ENCODE data around the gene ZDHHC11.

The ZDHHC11 gene

DNA sequence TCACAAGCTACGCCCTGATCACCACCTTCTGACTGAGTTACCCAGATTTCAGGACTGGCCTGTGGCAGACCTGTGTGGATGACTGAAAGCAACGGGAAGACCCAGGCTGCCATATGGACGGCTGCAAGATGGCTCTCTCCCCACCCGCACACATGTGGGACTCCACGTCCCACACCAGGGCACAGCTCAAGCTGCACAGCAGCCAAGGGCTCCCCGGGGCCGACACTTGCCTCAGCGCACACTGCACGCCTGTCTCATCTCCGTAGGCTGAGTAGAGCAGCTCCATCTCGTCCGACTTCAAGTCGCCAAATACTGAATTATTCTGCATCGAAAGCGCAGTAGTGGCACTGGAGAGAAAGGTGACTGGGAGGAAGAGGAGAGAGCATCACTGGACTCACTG lies 27.3 kb upstream of the ZDHHC11 start:
- no peak for DNase-seq

DNA sequence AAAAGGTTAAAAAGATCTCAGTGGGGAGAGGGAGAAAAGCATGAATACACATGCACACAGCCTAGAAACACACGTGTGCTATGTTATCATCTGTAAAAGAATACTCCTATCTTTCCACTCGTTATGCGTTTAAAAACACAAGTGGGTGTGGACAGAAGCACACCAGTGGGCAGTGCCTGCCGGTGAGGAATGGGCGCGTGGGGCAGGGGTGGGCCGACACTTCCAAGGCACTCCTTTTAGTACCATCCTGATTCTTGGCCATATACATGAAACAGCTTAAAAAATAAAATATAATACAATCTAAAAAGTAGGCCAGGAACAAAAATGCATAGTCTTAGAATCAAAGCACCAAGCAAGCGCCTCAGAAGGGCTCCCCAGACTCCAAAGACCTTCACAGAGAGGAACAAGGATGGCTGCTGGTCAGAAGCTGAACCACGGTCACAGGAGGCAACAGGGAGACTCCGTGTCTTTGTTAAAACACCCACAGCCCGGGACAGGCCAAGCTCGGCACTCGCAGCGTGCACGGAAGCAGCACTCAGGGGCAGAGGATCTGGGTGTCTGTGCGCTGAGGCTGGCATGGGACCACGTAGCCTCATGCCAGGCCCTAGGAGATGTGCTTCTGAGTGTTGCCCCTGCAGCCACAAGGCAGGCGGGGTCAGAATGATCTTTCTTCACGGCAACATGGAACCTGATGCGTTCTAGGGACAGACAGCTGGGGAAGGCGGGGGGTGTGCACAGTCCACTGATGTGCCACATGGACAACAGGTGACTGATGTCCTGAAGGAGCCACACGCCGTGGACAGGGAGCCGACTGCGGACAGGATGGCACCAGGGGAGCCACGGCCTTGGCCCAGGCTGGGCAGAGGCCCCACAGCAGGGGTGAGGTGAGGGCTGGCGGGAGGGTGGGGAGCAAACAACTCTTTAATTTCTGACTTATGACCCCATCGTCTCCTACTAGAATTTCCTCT lies 25.9 kb upstream of the ZDHHC11 start:
- no peak for DNase-seq

DNA sequence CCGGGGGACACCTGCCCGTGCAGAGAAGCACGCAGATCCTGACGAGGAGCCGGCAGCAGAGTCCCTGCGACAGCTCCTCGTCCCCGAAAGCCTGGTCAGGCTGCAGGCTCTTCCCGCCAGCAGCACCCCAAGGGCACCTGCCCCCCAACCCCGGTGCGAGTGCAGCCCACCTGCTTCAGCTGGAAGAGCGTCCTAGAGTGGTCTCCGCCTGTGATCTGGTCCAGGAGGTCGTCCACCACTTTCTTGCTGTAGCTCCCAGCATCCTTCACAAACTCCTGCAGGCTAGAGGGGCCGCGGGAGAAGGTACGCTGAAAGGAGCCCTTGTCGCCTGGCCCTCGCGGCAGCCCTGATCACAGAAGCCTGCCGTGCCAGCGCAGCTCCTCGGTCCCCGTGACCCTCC lies 25.1 kb upstream of the ZDHHC11 start:
- no peak for DNase-seq

DNA sequence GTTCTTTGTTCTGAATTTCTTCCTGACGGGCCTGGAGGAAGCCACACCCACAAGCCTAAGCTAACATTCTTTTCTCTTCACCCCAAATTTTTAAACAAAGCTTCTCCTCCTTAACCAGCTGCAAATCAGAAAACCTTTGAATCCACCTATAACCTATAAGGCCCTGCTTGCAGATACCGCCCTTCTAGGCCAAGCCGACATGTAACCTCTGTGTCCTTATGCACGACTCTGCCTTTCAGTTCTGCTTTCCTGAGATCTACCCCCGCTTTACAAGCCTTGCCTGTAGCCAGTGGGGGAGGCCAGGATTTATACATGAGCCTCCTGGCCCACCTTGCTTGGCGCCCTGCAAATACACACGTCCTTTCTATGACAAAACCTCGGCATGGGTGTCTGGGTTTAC lies 22.5 kb upstream of the ZDHHC11 start:
- no peak for DNase-seq

DNA sequence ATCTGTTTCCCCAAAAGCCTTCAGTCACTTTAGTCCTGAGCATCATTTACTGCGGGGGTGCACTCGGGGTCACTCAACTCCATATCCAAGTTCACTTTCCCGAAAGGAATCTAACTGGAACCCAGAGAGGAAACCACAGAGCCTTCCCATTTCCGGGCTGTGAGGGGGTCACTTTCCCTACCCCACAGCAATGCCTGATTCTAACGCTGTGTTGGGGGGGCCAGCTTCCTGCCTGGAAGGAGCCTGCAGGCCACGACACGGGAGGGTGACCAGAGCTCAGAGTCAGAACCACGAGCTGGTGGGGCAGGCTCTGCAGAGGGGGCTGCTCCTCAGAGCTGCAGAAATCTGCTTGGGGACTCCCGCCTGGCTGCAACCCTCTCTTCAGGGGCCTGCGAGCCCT lies 21.5 kb upstream of the ZDHHC11 start:
- no peak for DNase-seq

DNA sequence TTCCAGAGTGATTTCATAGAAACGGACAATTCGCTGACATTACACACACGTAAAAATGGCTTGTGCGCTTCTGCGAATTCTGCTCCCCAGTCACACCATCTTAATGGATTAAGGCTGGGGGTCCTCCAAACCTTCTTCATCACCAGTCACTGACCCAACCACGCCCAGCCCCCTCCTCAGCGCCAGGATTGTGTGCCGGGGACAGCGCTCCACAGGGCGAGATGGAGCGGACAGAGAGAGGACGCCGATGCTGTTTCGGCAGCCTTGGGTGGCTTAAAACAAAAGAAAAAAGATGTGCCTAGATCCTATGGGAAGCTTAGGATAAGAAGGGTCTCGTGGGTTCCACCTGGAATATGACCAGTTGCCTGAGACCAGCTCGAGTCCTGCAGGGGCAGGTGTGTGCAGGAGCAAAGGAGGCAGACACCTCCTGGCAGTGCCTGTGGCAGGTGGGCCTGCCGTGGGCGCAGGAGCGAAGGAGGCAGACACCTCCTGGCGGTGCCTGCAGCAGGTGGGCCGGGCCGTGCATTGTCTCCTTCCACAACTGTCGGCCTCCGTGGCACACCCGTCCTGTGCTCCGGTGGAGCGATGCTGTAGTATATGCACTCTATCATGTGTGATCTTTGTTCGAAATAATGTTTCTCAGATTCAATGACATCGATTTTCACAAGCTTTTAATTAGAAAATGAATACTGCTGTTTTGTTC lies 21.0 kb upstream of the ZDHHC11 start:
- DNase-seq, result no peak

DNA sequence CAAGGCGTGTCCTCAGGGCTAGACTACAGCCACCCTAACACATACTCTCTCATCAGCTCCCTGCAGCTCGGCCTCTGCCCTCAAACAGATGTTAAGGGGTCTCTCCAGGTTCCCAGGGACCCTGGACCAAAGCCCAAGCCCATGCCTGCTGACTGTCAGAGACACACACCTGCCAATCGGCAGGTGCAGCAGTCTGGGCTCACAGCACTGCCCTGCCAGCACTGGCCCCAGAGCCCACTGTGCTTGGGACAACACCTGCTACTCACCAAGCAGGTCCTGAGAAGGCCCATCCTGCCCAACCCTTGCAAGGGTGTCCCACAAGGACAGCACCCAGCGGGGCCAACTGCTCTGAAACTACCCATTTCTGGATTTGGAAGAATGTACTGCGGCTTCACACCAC lies 20.2 kb upstream of the ZDHHC11 start:
- DNase-seq, result no peak

DNA sequence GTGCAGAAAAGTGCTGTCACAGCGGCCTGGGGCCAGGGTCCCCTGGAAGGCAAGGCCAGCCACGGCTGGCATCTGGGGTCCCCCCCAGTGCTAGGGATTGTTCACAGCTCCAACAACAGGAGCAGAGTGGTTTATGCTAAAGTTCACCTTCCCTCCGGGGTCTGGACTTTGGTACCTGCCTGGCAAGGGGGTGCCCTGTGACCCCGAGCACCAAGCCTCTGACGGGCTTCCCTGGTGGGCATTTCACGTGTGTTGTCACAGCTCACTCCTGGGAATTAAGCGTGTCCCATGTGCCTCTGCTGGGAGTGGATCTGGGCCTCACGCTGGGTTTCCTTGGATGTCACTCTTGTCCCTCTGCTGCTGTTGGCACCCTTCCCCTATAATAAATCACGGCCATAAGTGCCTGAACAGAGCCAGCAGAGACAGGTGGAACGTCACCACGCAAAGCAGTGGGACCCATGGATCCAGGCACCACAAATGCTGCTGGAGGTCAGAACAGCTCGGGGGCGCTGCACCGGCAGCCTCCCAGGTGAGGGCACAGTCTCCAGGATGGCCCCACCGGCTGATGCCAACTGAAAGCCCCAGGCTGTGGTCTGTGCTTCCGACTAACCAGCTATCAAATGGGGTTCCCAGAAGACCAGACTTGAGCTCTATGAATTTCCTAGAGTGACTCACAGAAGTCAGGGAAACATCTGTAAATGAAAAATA lies 17.8 kb upstream of the ZDHHC11 start:
- no peak for DNase-seq

DNA sequence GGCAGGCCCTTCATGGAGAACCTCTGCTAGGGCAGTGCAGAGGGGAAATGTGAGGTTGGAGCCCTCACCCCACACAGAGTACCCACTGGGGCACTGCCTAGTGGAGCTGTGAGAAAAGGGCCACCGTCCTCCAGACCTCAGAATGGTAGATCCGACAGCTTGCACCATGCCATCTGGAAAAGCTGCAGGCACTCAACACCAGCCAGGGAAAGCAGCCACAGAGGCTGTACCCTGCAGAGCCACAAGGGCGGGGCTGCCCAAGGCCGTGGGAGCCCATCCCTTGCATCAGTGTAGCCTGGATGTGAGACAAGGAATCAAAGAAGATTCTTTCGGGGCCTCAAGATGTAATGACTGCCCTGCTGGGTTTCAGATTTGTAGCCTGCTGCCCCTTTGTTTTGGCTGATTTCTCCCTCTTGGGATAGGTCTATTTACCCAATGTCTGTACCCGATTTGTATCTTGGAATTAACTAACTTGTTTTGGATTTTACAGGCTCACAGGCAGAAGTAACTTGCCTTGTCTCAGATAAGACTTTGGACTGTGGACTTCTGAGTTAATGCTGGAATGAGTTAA lies 16.6 kb upstream of the ZDHHC11 start:
- no peak for DNase-seq

DNA sequence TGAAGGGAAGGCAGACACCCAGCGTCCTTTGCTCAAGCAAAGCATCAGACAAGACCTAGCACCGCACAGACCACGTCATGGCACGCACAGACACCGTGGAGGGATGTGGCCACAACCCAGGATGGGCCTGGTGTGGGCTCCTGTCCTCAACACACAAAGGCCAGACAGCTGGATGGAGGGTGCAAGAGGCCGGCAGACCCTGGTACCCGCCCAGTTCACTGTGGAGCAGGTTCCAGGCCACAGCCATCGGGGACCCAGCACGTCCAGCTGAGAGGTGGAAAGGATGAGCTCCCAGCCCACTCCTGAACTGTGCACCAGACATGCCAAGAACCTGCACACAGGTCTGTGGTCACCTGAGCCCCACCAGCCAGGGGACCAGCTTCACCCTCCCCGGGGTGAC lies 15.0 kb upstream of the ZDHHC11 start:
- no peak for DNase-seq

DNA sequence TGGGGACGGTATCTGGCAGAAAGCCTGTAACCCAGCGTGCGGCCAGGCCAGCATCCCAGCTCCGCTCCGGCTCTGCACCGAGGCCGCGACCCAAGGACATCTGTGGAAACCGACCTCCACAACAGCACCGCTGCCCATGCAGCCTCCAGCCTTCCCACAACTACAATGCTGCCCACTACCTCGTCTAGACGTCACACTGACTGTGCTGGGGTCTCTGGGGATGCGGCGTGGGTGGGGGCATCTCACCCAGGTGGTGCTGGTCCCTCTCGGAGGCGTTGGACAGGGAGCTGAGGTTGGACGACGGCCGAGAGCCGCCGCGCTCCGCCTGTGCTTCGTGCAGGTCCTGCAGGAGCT lies 14.4 kb upstream of the ZDHHC11 start:
- no peak for DNase-seq

DNA sequence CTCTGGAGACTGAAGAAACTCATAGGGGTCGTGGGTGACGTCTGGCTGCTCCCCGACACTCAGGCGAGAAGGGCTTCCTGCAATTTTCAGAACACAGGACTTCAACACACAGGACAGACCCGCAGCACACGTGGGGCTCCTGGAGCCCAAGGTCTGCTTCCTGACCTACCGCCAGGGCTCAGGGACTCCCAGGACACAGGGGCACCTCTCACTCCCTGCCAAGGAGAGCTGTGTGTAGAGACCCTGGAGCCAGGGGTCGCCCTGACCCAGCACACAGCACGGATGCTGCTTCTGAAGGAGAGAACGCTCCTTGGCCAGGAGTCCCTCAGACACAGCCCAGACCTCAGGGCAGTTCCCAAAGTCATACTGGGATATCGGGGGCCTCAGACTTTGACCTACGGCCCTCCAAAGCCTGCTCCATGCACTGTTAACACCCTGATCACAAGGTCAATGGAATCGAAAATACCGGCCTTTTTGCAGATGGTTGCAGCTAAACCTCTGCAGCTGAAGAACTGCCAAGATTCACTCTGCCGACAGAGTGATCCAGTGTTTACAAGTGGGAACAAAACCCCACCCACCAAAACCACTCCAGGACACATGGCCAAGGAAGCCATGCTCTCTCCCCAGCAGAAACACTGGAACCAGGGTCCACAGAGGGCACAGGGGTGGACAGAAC lies 13.8 kb upstream of the ZDHHC11 start:
- no peak for DNase-seq

DNA sequence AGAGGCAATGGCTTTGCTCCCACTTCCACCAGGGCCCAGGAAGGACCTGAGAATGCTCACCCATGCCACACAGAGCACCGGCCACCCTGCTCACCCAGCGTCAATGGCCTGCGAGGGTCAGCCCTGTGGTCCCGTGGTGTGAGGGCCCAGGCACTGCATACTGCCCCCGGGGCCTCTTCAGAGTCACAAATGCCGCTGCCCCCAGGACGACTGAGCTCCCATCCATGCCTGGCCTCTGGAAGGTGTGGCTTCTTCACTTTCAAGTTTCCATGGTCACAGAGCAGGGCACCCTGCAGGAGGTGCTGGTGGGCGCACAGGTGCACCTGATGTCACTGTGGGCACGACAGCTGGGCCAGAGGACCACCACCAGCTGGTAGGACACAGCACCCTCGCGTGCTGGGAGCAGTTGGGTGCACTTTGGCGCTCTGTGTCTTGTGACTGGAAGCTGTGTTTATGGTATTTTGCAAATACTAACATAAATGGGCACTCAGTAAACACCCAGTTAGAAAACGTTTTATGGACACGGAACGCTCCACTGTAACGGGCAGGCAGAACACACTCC lies 12.5 kb upstream of the ZDHHC11 start:
- DNase-seq, result no peak

DNA sequence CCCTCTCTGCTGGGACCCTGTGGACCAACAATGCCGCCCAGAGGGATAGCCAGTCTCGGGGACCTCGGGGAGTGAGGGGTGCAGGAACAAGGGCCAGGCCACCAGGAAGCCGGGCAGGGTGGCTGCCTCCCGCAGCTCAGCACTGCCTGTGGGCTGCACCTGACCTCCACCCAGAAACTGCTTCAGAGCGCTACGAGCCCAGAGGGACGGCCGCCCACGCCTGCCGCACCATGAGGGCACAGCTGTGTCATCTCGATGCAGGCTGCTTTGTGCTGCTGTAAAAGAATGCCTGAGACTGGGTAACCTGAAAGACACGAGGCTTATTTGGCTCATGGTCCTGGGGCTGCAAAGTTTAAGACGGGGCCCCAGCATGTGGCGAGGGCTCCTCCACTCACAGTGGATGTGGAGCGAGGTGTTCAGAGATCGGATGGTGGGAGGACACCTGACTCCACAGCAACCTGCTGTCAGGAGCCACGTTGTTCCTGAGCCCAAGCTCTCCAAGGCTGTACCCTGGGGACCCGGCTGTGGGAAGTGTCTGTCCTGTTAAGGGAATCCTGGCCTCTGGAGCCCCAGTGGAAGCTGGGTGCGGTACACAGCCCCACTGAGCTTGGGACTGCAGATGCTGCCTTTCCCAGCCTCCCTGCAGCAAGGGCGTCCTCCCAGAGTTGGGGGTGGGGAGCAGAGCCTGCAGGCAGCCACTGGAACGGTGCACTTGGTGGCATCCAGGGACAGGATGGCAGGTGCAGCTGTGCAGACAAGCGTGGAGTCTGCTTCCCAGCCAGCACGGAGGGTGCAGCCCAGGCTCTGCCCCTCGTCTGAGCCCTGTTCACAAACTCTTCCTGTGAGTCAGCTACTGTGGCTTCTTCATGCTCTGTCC lies 11.8 kb upstream of the ZDHHC11 start:
- DNase-seq, result no peak

DNA sequence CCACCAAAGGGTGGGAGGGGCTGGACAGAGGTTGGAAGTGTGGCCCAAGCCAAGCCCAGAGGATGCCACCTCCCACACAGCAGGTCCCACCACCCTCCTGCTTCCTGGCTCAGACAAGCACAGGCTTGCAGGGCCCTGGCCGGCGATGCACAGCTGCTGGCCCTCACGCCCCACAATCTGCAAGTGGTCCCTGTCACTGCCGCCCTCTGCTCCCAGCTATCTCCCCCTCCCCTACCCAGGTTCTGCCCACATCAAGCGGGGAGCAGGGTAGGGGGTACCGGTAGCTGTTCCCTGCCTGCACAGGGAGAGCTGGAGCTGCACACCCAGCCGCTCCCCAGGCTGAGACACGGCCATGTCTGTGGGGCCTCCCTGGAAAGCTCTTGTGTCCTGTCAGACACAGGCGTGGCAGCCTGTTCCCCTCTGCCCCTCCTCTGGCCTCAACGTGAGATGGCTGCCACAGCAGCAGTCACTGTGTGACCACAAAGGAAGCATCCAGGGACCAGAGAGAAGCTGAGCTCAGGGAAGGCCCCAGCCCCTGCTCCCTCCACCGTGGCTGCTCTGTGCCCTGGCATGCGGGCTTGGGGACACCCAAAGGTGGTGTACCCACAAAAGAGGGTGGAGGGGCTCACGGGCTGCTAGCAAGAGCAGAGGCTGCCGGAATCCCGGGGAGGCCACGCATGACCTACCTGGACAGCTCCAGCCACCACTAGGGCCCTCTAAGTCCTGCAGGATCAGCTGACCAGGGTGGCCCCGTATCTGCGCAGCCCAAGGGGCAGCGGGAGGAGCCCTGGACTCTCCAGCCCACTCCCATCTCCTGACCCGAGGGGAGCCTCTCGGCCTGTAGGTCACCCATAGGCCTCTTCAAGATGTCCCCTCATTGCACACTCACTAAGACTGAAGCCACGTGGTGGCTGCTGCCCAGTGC lies 10.9 kb upstream of the ZDHHC11 start:
- DNase-seq, result no peak

DNA sequence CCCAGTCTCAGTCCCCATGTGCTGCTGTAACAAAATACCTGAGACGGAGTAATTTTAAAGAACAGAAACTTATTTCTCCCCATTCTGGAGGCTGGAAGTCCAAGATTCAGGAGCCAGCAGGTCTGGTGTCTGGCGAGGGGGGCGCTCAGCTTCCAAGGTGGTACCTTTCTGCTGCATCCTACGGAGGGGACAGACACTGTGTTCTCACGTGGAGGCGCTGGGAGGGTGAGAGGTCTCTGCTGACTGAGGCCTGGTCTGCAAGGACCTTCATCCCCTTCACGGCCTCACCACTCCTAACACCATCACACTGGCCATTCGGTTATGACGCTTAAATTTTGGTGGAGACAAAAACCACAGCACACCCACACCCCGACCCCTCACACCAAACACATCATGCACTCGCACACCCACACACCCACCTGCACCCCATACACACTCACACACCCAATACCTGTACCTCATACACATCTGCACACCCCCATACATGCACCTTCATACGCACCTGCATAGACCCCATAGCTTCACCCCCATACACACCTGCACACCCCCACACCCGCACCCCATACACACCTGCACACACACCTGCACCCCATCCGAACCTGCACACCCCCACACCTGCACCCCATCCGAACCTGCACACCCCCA lies 9.8 kb upstream of the ZDHHC11 start:
- DNase-seq, result no peak

DNA sequence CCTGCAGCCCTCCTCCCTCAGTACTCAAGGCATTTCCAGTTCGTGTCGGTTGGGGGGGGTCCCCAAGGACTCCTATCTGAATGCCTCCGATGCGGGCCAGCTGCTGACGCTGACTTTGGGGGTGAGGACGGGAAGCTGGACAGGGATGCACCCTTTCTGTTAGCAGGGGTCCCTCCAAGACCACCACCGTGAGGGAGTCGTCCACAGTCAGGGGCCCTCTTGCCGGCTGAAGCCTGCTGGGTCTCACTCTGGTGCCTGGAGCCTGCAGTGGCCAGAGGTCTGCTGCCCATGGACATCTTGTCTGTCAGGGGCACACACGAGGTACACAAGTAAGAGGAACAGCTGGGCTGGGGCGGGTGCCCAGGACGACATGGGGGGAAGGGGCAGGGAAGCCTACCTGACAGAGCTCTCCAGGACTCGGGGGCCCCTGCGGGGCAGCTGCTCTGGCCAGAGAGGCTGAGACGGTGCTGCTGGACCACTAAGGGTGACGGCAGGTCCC lies 9.1 kb upstream of the ZDHHC11 start:
- DNase-seq, result no peak

DNA sequence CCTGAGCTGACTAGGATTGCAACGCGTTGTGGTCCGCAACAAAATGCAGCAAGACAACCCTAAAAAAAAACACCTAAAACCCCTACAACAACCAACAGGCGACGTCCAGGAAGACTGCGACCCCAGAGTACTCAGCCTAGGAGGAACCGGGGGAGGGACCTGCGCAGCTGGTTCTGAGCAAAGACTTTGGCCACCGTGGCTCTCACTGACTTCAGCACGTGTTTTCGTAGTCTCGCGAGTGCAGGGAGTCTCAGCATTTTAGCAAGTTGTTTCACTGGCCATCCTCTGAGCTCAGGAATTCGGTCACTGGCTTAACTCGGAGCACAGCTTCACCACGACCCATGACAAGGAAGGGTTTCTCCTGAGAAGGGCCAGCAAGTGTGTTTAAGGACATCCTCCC lies 8.6 kb upstream of the ZDHHC11 start:
- DNase-seq, result no peak

DNA sequence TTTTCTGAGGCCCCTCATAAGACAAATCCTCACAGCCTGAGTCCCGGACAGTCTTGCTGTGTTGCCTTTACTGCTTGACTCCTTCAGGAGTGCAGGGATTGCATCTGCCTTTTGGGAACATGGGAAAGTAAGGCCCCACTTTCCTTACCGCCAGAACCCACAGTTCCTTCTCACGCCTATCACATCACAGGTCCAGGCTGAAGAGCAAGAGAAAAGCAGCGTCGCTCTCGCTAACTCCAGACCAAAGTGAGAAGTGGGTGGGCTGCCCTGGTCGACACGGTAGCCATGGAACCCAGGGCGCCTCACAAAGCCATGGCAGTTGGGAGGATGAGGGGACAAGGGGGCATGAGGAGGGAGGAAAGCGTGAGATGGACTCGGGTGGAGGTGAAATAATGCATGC lies 7.9 kb upstream of the ZDHHC11 start:
- no peak for DNase-seq
